ENCODE results near the gene PHF12.

- no peak for TF ChIP-seq CTCF (IDR thresholded peaks at IDR 0.05)
- no peak for TF ChIP-seq SIN3A (IDR thresholded peaks at IDR 0.05; ENCODE audit: borderline replicate concordance, insufficient read depth, low read depth, low read length)
- no peak for TF ChIP-seq POLR2AphosphoS5 (IDR thresholded peaks at IDR 0.05; ENCODE audit: low read depth, low read length)
Observed at GRCh38 chr17:28856028-28856574, 95.2 kb downstream of the PHF12 start.
